Brain microvascular endothelial cell (primary cell): Measurements from ENCODE around the gene ALKBH1.

Experiments used
- DNase-seq: peaks from one replicate; pipeline ENCODE4 v3.0.0-alpha.2; 2020
- H3K27ac ChIP-seq: fragments of 250-450 bp; sonication (Bioruptor Pico); 2 replicates; pipeline ENCODE4 v1.5.1; 2020; ENCODE audit warnings: mild to moderate bottlenecking, moderate library complexity
- H3K27me3 ChIP-seq: fragments of 250-450 bp; sonication (Bioruptor Pico); replicated peaks from 2 replicates; pipeline ENCODE4 v1.5.1; 2020; ENCODE audit warnings: mild to moderate bottlenecking
- H3K36me3 ChIP-seq: fragments of 250-450 bp; sonication (Bioruptor Pico); replicated peaks from 2 replicates; pipeline ENCODE4 v1.5.1; 2020; ENCODE audit warnings: mild to moderate bottlenecking
- H3K4me3 ChIP-seq: 2 replicates; pipeline ENCODE4 v1.5.1; 2011; ENCODE audit warnings: low read depth, mild to moderate bottlenecking, control low read depth, low read length, moderate library complexity
- CTCF ChIP-seq: IDR thresholded peaks from 2 replicates; pipeline ENCODE4 v1.5.1; 2011; ENCODE audit warnings: low read depth, mild to moderate bottlenecking, moderate library complexity, low read length, control low read depth, inconsistent platforms; ENCODE audit errors: missing control alignments
- in situ Hi-C: cut with HindIII; loops from 2 replicates; pipeline ENCODE4 v1.10.0; 2017; ENCODE audit warnings: low sequenced_read_pairs, low pct_ligation_motif_present

The ALKBH1 gene

DNA sequence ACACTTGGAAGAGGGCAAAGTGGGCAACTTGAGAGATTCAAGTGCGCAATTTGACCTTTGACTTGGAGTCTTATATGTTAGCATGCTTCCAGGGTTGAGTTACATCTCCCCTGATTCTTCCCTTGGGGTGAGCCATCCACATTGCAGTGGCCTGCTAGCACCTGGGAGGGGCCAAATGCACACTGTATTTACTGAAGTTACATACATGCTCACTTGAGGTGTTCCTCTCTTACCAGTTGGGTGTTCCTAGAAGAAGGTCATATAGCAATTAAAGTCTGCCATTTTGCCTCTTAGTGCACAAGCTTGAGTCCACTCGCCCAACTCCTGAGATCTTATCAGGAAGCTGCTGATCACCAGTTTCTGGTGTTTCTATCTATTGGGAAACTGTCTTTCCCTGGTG, 77.7 kb downstream of the ALKBH1 start:
- DNase-seq = no peak
- no peaks in the 10 kb centered on the region for H3K27me3 ChIP-seq
- H3K36me3 ChIP-seq = no peaks in the 10 kb centered on the region
- no peak overlapping the region for H3K27ac ChIP-seq
- no peak overlapping the region for H3K4me3 ChIP-seq
- in situ Hi-C loops = no loop called here
- TF ChIP-seq CTCF = no peak

DNA sequence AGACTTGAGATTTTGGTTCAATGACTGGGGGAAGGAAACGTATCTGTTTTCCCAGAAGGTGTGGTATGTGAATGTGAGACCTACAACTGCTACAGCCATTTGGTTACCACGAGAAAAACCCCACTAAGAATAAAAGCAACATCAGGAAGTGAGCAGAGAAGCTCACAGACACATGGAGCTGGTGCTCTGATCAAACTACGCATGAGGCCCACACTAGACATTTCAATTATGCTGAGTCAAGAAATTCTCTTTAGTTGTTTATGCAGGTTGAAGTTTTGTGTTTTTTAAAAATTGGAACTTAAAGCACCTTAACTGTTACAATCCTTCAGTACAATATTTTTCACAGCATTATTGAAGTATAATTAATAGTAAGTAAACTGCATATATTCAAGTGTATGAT, 82.5 kb downstream of the ALKBH1 start:
- no peak for DNase-seq
- in situ Hi-C loops = no loop called here
- no peak for TF ChIP-seq CTCF
- Histone ChIP-seq H3K27ac (no peak overlapping the region), H3K4me3 (no peak overlapping the region), H3K27me3 (no peaks in the 10 kb centered on the region), H3K36me3 (no peaks in the 10 kb centered on the region)

GRCh38 chr14:77623201-77623600, 84.6 kb downstream of the ALKBH1 start:
- H3K36me3 ChIP-seq = no peaks in the 10 kb centered on the region
- H3K27ac ChIP-seq = no peak overlapping the region
- no peak overlapping the region for H3K4me3 ChIP-seq
- H3K27me3 ChIP-seq = no peaks in the 10 kb centered on the region
- in situ Hi-C loops = no loop called here
- no peak for DNase-seq
- TF ChIP-seq CTCF = no peak
